ENCODE data around the gene VCY. TPM values are rescaled to one million over a fixed set of nuclear protein-coding genes. Genes with fewer than 3 reads are reported as not detected.
"Not testable (repeated sequence)": the region's sequence is repeated elsewhere in the genome, so short reads cannot be mapped to it uniquely, and the experiment has no call there.

Gene VCY
- polyA plus RNA-seq (ENCODE audit: insufficient read length in 12 of 12): not detected
- long read RNA-seq, donor 1: 0 reads
- long read RNA-seq, donor 2: 0 reads
- long read RNA-seq, donor 3: 0 reads
- long read RNA-seq, donor 4: 0 reads
- long read RNA-seq, donor 5: 0 reads
- long read RNA-seq, donor 6: 0 reads
- long read RNA-seq, donor 7: 0 reads
- long read RNA-seq, donor 8: 0 reads
- long read RNA-seq, donor 9: 0 reads
- long read RNA-seq, donor 10: 0 reads
- long read RNA-seq, donor 11: 0 reads

- DNase-seq: not testable (repeated sequence)
Measured at GRCh38 chrY:13986373-13986772, at the start of gene VCY. TSS of gene VCY (minus strand) at chrY:13986473. CDS start at chrY:13986440, 33 bp downstream.

- DNase-seq: not testable (repeated sequence)
Measured at GRCh38 chrY:14030395-14030794, 44.1 kb upstream of the VCY start.

- not testable (repeated sequence) for DNase-seq
Measured at GRCh38 chrY:14011916-14012315, 25.6 kb upstream of the VCY start.

DNA sequence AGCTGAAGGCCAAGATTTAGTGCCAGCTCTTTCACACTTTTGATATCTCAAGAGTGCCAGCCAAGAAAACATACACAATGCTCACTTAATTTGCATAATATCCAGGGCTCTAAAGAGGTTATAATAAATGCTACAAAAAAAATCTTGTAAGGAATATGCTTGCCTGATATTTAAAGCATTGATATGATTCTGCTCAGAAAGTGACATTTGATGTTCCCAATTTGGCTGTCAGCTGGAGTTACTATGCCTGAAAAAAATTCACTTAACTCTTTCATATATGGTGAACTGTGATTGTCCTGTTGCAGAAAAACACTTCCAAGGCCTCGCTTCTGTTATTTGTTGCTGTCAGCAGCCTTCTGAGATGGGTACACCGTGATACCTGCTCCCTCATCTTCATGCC, 43.9 kb downstream of the VCY start:
- not testable (repeated sequence) for DNase-seq

Other genes with a start within 250 kb of the VCY start
- gene VCY1B, start 69.8 kb upstream of the VCY start, polyA plus RNA-seq (ENCODE audit: insufficient read length in 12 of 12): not detected

All from muscle of arm (tissue), 14 donors.